Prostate gland (tissue), 2 donors: Measurements from ENCODE around the gene ADGRD1. TPM values are rescaled to one million over a fixed set of nuclear protein-coding genes. Genes with fewer than 3 reads are reported as not detected.
"Not testable (repeated sequence)": the region's sequence is repeated elsewhere in the genome, so short reads cannot be mapped to it uniquely, and the experiment has no call there.

Experiments
- DNase-seq: peaks from one replicate; pipeline ENCODE4 v3.0.0-alpha.2; 2019; ENCODE audit warnings: low spot score
- H3K27ac ChIP-seq, 2 donors: fragments of 200-600 bp; sonication (generic); 2 replicates each; pipeline ENCODE4 v1.5.1; 2017 to 2019
- H3K27me3 ChIP-seq: fragments of 200-600 bp; sonication (generic); replicated peaks from 2 replicates; pipeline ENCODE4 v1.5.1; 2019; ENCODE audit not compliant: insufficient read depth
- H3K36me3 ChIP-seq, 2 donors: fragments of 200-600 bp; sonication (generic); 1 replicate in 1 of 2; 2 replicates in 1 of 2; pipeline versions ENCODE4 v1.5.1 to v1.8.1; 2017 to 2019
- H3K4me1 ChIP-seq: fragments of 200-600 bp; sonication (generic); replicated peaks from 2 replicates; pipeline ENCODE4 v1.5.1; 2019
- H3K4me3 ChIP-seq, 2 donors: fragments of 200-600 bp; sonication (generic); 2 replicates each; pipeline ENCODE4 v1.5.1; 2017 to 2019
- H3K9me3 ChIP-seq: fragments of 200-600 bp; sonication (generic); 2 replicates; pipeline ENCODE4 v1.5.1; 2017
- POLR2A ChIP-seq: fragments of 450-650 bp; IDR thresholded peaks from one replicate; pipeline ENCODE4 v1.6.1; 2016; ENCODE audit warnings: antibody characterized with exemption, mild to moderate bottlenecking
- POLR2AphosphoS5 ChIP-seq: sonication (generic); formaldehyde crosslinking; IDR thresholded peaks from one replicate; pipeline ENCODE4 v1.6.1; 2017; ENCODE audit warnings: antibody characterized with exemption
- WGBS: methylation state at CpG from one replicate; pipeline ENCODE4 v1.1.5; 2018; 5-methylcytosine and 5-hydroxymethylcytosine counted together
- intact Hi-C: fragments of 100-400 bp; cut with DNase I; formaldehyde crosslinking; loops from one replicate; pipeline ENCODE4 v1.14.2; 2022
- total RNA-seq, 2 donors: library from RNA; depleted of rRNA; stranded (reverse); fragments of >200 nt; gene quantifications; one replicate each; pipeline ENCODE4 v1.1.0, GENCODE V29; 2016
- TF ChIP-seq, protein P1 (sequence below), 4 experiments: fragments of 200-600 bp in 2 of 4; fragments of 450-650 bp in 2 of 4; sonication (generic) in 2 of 4; IDR thresholded peaks; 1 replicate in 3 of 4; 2 replicates in 1 of 4; pipeline ENCODE4 v1.5.1; 2016 to 2019; ENCODE audit warnings: antibody characterized with exemption in 4 of 4, mild to moderate bottlenecking in 2 of 4, moderate library complexity in 2 of 4

Gene ADGRD1
- total RNA-seq, 2 donors from 2014 or later, result 4.3 to 20.9 TPM

DNA sequence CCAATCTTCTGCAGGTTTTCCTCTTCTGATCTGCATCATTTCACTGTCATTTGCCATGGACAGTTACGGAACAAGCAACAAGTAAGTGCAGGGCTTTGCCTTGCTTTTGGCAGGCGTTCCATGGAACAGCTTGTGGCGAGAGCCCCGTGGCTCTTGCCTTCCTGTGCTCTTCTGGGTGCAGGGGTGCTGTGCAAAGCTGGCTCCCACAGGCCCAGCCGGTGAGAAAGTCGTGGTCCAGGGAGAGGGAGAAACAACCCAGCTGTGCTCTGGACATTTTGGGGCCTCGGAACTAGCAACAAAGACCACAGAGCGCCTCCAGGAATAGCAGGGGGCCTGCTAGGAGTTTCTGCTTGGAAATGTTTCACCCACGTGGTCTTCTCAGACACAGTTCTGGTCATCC lies 164.7 kb downstream of the ADGRD1 start:
- DNase-seq, result no peak
- WGBS, result 58% methylated on average over 9 of the region's 9 CpGs
- no peak overlapping the region for H3K27ac ChIP-seq
- intact Hi-C loops, result loop anchor here (5.0 kb wide), 1 partner anchor 201 kb away; no protein-coding TSS in a partner anchor
- no peaks in the 10 kb centered on the region for H3K4me1 ChIP-seq
- no peaks in the 10 kb centered on the region for H3K27me3 ChIP-seq
- no peak overlapping the region for H3K4me3 ChIP-seq
- H3K36me3 ChIP-seq, result no peaks in the 10 kb centered on the region
- H3K9me3 ChIP-seq, result no peaks in the 10 kb centered on the region
- TF ChIP-seq POLR2AphosphoS5 (no peak), POLR2A (no peak)

DNA sequence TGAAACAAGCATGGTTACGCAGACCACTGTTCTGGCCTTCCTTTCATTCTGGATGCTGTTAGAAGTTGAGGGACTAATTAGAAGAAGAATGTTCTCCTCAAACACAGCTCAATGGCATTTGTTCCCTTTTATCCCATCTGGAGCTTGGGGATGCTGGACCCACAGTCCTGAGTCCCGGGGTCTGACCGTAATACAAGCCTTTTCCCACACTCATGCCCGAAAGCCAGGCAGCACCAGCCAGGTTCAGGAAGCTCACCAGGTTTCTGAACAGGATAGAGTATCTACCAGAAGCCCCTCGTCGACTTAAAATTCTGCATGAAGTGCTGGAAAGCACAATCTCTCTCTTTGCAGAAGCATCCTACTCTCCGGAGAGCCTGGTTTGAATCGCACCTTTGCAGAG lies 165.6 kb downstream of the ADGRD1 start:
- H3K36me3 ChIP-seq, H3K27me3 ChIP-seq, H3K4me1 ChIP-seq, H3K4me3 ChIP-seq, H3K9me3 ChIP-seq, DNase-seq, H3K27ac ChIP-seq: not testable (repeated sequence)
- WGBS, result 85% methylated on average over 8 of the region's 8 CpGs
- intact Hi-C loops, result loop anchor here (5.0 kb wide), 1 partner anchor 202 kb away; no protein-coding TSS in a partner anchor

DNA sequence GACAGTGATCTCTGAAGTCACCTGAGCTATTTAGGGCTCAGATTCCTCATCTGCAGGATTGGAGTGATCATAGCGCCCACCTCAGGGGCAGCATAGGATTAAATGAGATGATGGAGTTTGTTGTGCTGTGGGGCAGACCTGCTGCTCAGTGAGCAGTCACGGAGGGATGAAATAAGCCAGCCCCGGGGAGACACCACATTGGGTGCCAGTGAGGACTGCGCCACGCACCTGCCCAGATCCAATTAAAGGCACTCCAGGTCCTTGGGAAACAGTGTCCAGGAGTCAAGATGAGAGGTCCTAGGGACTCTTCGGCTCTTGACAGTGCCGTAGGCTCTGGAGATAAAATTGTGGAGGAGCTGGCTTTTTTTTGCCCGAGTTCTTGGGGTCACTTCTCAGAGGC lies 166.2 kb downstream of the ADGRD1 start:
- Histone ChIP-seq H3K27me3 (no peaks in the 10 kb centered on the region), H3K36me3 (no peaks in the 10 kb centered on the region), H3K4me3 (no peak overlapping the region), H3K27ac (no peak overlapping the region), H3K9me3 (no peaks in the 10 kb centered on the region), H3K4me1 (no peaks in the 10 kb centered on the region)
- 95% methylated on average over 8 of the region's 8 CpGs for WGBS
- intact Hi-C loops, result loop anchor here (5.0 kb wide), 1 partner anchor 203 kb away; no protein-coding TSS in a partner anchor
- TF ChIP-seq, protein P1, sequence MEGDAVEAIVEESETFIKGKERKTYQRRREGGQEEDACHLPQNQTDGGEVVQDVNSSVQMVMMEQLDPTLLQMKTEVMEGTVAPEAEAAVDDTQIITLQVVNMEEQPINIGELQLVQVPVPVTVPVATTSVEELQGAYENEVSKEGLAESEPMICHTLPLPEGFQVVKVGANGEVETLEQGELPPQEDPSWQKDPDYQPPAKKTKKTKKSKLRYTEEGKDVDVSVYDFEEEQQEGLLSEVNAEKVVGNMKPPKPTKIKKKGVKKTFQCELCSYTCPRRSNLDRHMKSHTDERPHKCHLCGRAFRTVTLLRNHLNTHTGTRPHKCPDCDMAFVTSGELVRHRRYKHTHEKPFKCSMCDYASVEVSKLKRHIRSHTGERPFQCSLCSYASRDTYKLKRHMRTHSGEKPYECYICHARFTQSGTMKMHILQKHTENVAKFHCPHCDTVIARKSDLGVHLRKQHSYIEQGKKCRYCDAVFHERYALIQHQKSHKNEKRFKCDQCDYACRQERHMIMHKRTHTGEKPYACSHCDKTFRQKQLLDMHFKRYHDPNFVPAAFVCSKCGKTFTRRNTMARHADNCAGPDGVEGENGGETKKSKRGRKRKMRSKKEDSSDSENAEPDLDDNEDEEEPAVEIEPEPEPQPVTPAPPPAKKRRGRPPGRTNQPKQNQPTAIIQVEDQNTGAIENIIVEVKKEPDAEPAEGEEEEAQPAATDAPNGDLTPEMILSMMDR (IDR thresholded peaks at IDR 0.05), result no peak
- no peak for TF ChIP-seq POLR2AphosphoS5
- no peak for TF ChIP-seq POLR2A
- no peak for DNase-seq

DNA sequence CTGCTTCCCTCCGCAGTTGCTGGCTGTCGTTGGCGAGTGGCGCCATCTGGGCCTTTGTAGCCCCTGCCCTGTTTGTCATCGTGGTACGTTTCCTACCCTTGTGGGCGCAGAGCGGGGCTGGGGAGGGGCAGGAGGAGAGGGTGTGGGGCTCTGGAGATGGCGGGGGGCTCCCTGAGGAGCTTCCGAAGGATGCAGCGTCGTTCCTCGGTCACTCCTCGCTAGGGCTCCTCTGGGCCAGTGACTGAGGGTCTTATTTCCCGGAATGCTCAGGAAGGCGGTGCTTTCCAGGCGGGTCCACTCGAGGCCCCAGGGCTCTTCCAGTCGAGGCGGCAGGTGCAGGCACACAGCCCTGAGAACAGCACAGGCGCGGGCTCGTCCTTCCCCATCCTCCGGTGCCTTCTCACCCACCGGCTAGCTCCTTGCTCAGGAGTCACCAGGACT lies 167.1 kb downstream of the ADGRD1 start:
- H3K36me3 ChIP-seq, result no peaks in the 10 kb centered on the region
- no peaks in the 10 kb centered on the region for H3K27me3 ChIP-seq
- WGBS, result 77% methylated on average over 25 of the region's 25 CpGs
- no peak overlapping the region for H3K27ac ChIP-seq
- intact Hi-C loops, result no loop called here
- H3K4me1 ChIP-seq, result no peaks in the 10 kb centered on the region
- DNase-seq, result no peak
- TF ChIP-seq, protein P1 (IDR thresholded peaks at IDR 0.05), result no peak
- TF ChIP-seq POLR2A, result no peak
- TF ChIP-seq POLR2AphosphoS5, result no peak
- no peaks in the 10 kb centered on the region for H3K9me3 ChIP-seq
- no peak overlapping the region for H3K4me3 ChIP-seq

DNA sequence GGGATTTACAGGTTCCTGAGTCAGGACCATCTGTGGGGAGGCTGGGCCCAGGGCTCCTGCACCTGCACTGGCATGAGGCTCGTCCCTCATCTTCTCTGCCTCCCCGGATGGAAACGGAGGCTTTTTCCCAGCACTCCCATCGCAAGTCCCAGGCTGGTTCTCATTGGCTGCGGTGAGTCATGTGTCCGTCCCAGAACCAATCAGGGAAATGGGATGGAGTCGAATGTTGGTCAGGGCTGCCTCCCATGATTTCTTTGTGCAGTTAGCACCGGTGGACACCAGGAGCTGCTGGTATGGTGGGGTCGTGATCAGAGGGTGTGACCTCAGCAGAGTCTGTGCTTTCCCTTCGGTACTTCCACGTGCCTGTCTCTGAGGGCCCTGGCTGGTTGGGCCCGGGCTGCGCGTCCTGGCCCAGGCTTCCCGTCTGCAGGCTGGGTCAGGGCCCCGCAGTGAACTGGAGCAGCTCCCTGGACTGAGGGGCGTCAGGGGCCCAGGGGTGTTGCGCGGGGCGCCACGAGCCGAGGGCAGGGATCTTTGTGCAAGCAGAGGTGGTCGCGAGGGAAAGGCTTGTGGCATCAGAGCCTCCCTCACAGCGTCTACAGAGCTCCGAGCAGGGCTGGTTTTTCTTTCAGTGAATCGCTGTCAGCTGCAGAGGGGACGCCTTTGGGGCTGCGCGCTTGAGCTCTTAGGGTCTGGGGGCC lies 168.1 kb downstream of the ADGRD1 start:
- WGBS, result 88% methylated on average over 25 of the region's 30 CpGs
- H3K27ac ChIP-seq, result no peak overlapping the region
- no peaks in the 10 kb centered on the region for H3K36me3 ChIP-seq
- H3K4me1 ChIP-seq, result no peaks in the 10 kb centered on the region
- no peak for TF ChIP-seq POLR2AphosphoS5
- intact Hi-C loops, result no loop called here
- H3K27me3 ChIP-seq, result no peaks in the 10 kb centered on the region
- no peak for DNase-seq
- no peak overlapping the region for H3K4me3 ChIP-seq
- H3K9me3 ChIP-seq, result no peaks in the 10 kb centered on the region

DNA sequence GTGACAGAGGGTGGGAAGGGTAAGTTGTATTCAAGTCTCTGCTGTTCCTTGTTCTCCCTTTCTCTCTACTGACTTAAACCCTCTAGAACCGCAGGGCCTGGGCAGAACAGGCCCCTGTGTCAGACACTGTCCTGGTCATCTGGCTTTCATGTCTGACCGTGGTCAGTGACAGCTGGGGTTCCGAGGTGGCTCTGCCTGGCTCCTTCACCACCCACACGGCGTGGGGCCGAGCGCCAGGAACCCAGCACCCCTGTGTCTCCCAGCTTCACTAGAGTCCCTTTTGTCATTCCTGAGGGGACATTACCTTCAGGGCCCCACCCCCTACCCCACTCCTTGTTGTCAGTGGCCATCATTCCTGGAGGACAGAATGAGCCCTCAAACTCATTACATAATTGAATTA lies 168.9 kb downstream of the ADGRD1 start:
- Histone ChIP-seq H3K36me3 (no peaks in the 10 kb centered on the region), H3K4me1 (no peaks in the 10 kb centered on the region), H3K27ac (no peak overlapping the region), H3K27me3 (no peaks in the 10 kb centered on the region), H3K9me3 (no peaks in the 10 kb centered on the region), H3K4me3 (no peak overlapping the region)
- intact Hi-C loops, result no loop called here
- DNase-seq, result no peak
- no peak for TF ChIP-seq POLR2AphosphoS5
- TF ChIP-seq, protein P1 (IDR thresholded peaks at IDR 0.05), result no peak
- TF ChIP-seq POLR2A, result no peak
- 91% methylated on average over 7 of the region's 7 CpGs for WGBS
